KMS-11 (cell line): ENCODE measurements around the gene SETBP1.

ENCODE experiments used
- H2AFZ ChIP-seq: fragments of 200-600 bp; sonication (generic); 2 replicates; pipeline ENCODE4 v1.6.1; 2016; ENCODE audit warnings: antibody characterized with exemption, mixed run types, low read depth
- H3K27ac ChIP-seq: fragments of 200-600 bp; sonication (generic); 2 replicates; pipeline ENCODE4 v1.6.1; 2016; ENCODE audit warnings: mild to moderate bottlenecking, mixed run types
- H3K27me3 ChIP-seq: fragments of 200-600 bp; sonication (generic); 2 replicates; pipeline ENCODE4 v1.6.1; 2017; ENCODE audit warnings: mild to moderate bottlenecking, low read depth, mixed run types, moderate library complexity; ENCODE audit not compliant: insufficient read depth
- H3K36me3 ChIP-seq: fragments of 200-600 bp; sonication (generic); 2 replicates; pipeline ENCODE4 v1.6.1; 2017; ENCODE audit warnings: mild to moderate bottlenecking, mixed run types; ENCODE audit not compliant: insufficient read depth
- H3K4me1 ChIP-seq: fragments of 200-600 bp; sonication (generic); 2 replicates; pipeline ENCODE4 v1.6.1; 2016; ENCODE audit warnings: mild to moderate bottlenecking, low read depth, mixed run types; ENCODE audit not compliant: poor library complexity, severe bottlenecking
- H3K4me2 ChIP-seq: fragments of 200-600 bp; sonication (generic); 2 replicates; pipeline ENCODE4 v1.7.0; 2016; ENCODE audit warnings: mild to moderate bottlenecking, mixed run types
- H3K4me3 ChIP-seq: fragments of 200-600 bp; sonication (generic); IDR thresholded peaks from 2 replicates; pipeline ENCODE4 v1.6.1; 2017; ENCODE audit warnings: low read depth, low read length, mixed read lengths; ENCODE audit not compliant: insufficient read depth
- H3K79me2 ChIP-seq: fragments of 200-600 bp; sonication (generic); 2 replicates; pipeline ENCODE4 v1.6.1; 2016; ENCODE audit warnings: low read depth, mixed run types; ENCODE audit not compliant: insufficient read depth
- H3K9ac ChIP-seq: fragments of 200-600 bp; sonication (generic); 2 replicates; pipeline ENCODE4 v1.6.1; 2016; ENCODE audit warnings: mild to moderate bottlenecking, mixed run types
- H4K20me1 ChIP-seq: fragments of 200-600 bp; sonication (generic); 2 replicates; pipeline ENCODE4 v1.6.1; 2016; ENCODE audit warnings: mild to moderate bottlenecking, mixed run types; ENCODE audit not compliant: insufficient read depth
- CTCF ChIP-seq: fragments of 200-600 bp; sonication (generic); conservative IDR thresholded peaks from 2 replicates; pipeline ENCODE4 v1.6.1; 2017; ENCODE audit warnings: low read depth, mild to moderate bottlenecking, antibody characterized with exemption, low read length, moderate library complexity, mixed read lengths

The SETBP1 gene

GRCh38 chr18:45103319-45104048, 422.8 kb downstream of the SETBP1 start:
- Histone ChIP-seq H3K36me3 (no peaks in the 10 kb centered on the region), H3K27me3 (no peaks in the 10 kb centered on the region), H3K4me1 (peaks cover 25% of the 10 kb centered on the region), H3K9ac (no peak overlapping the region), H3K4me2 (no peak overlapping the region), H3K4me3 (no peak overlapping the region), H2AFZ (no peak overlapping the region), H3K79me2 (no peaks in the 10 kb centered on the region), H3K27ac (no peak overlapping the region), H4K20me1 (no peaks in the 10 kb centered on the region)
- no peak for TF ChIP-seq CTCF

DNA sequence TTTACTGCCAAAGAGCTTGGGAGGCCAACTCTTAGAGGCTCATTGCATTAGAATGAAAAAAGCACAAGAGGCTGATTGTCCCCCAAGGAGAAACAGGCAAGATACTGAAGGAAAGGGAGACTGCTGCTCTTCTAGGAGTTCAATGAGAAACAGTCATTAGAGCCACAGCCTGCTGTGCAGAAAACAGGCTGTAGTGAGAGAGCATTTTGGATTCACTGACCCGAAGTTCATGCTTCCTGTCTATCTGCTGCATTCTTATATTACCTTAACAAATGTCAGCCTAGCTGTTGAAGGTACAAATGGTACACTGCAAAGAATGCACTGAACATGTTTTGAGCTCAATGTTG, 423.3 kb downstream of the SETBP1 start:
- H3K4me1 ChIP-seq = peaks cover 25% of the 10 kb centered on the region
- H3K4me3 ChIP-seq = no peak overlapping the region
- H3K27me3 ChIP-seq = no peaks in the 10 kb centered on the region
- H4K20me1 ChIP-seq = no peaks in the 10 kb centered on the region
- H3K4me2 ChIP-seq = no peak overlapping the region
- no peaks in the 10 kb centered on the region for H3K79me2 ChIP-seq
- TF ChIP-seq CTCF = no peak
- H3K9ac ChIP-seq = no peak overlapping the region
- H3K27ac ChIP-seq = no peak overlapping the region
- no peak overlapping the region for H2AFZ ChIP-seq
- no peaks in the 10 kb centered on the region for H3K36me3 ChIP-seq

- H3K36me3 ChIP-seq = no peaks in the 10 kb centered on the region
- H3K27ac ChIP-seq = peak overlapping the region; percentile 35; the same call in 1 of the 2 replicates
- TF ChIP-seq CTCF = no peak
- H3K4me2 ChIP-seq = peak overlapping the region; percentile 42
- H2AFZ ChIP-seq = peak overlapping the region; percentile 34; the same call in 1 of the 2 replicates
- H3K27me3 ChIP-seq = no peaks in the 10 kb centered on the region
- no peak overlapping the region for H3K9ac ChIP-seq
- no peak overlapping the region for H3K4me3 ChIP-seq
- no peaks in the 10 kb centered on the region for H4K20me1 ChIP-seq
- peaks cover 25% of the 10 kb centered on the region for H3K4me1 ChIP-seq
- H3K79me2 ChIP-seq = no peaks in the 10 kb centered on the region
Observed at GRCh38 chr18:45106331-45106774, 425.7 kb downstream of the SETBP1 start.

DNA sequence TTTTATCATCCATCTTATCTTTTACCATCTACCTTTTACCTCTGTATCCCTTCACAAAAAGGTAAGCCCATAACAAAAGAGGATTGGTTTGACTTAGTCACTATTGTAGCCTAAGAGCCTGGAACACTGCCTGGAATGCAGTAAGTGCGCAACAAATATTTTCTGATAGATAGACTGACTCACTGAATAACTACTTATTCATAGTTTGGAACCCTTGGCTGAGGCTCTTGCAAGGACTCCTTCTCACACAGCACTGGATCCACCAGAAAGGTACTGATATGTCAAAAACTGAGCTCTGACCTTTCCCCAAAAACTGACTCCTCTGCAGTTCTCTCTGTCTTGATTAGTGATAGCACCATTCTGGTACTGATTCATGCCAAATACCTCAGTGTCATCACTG, 426.7 kb downstream of the SETBP1 start:
- H3K9ac ChIP-seq = no peak overlapping the region
- peaks cover 25% of the 10 kb centered on the region for H3K4me1 ChIP-seq
- H3K36me3 ChIP-seq = no peaks in the 10 kb centered on the region
- H3K79me2 ChIP-seq = no peaks in the 10 kb centered on the region
- H2AFZ ChIP-seq = no peak overlapping the region
- H3K4me3 ChIP-seq = no peak overlapping the region
- no peak overlapping the region for H3K27ac ChIP-seq
- TF ChIP-seq CTCF = no peak
- no peaks in the 10 kb centered on the region for H3K27me3 ChIP-seq
- H3K4me2 ChIP-seq = peak overlapping the region; percentile 42; the same call in 1 of the 2 replicates
- H4K20me1 ChIP-seq = no peaks in the 10 kb centered on the region
